Tibial nerve (tissue), 4 donors: ENCODE results near the gene BCS1L. TPM values are rescaled to one million over a fixed set of nuclear protein-coding genes. Genes with fewer than 3 reads are reported as not detected.

Experiments
- DNase-seq, 2 donors: peaks; one replicate each; pipeline ENCODE4 v3.0.0-alpha.2; 2019; ENCODE audit warnings: low spot score in 2 of 2
- H3K27ac ChIP-seq, 4 donors: fragments of 200-600 bp; sonication (generic) in 3 of 4; one replicate each; pipeline ENCODE4 v1.5.1; 2017 to 2019; ENCODE audit warnings: mild to moderate bottlenecking in 1 of 4
- H3K27me3 ChIP-seq, 2 donors: fragments of 200-600 bp; sonication (generic) in 1 of 2; one replicate each; pipeline versions ENCODE4 v1.5.1 to v1.6.0; 2017 to 2019
- H3K36me3 ChIP-seq, 3 donors: fragments of 200-600 bp; sonication (generic); one replicate each; pipeline ENCODE4 v1.5.1; 2018 to 2019
- H3K4me1 ChIP-seq, 4 donors: fragments of 200-600 bp; sonication (generic) in 3 of 4; one replicate each; pipeline ENCODE4 v1.5.1; 2017 to 2019
- H3K4me3 ChIP-seq, 4 donors: fragments of 200-600 bp; sonication (generic) in 3 of 4; one replicate each; pipeline ENCODE4 v1.5.1; 2017 to 2019; ENCODE audit warnings: mild to moderate bottlenecking in 1 of 4, moderate library complexity in 1 of 4
- H3K9me3 ChIP-seq, 4 donors: fragments of 200-600 bp; sonication (generic) in 3 of 4; one replicate each; pipeline ENCODE4 v1.5.1; 2017 to 2019
- CTCF ChIP-seq, 5 experiments: fragments of 200-600 bp in 3 of 5; fragments of 450-650 bp in 2 of 5; sonication (generic) in 3 of 5; IDR thresholded peaks; one replicate each; pipeline ENCODE4 v1.5.1; 2016 to 2019; ENCODE audit warnings: antibody characterized with exemption in 5 of 5, mild to moderate bottlenecking in 3 of 5, moderate library complexity in 2 of 5
- EP300 ChIP-seq, 2 donors: sonication (generic); formaldehyde crosslinking; IDR thresholded peaks; one replicate each; pipeline ENCODE4 v1.6.1; 2017; ENCODE audit warnings: antibody characterized with exemption in 2 of 2, mild to moderate bottlenecking in 1 of 2
- POLR2A ChIP-seq, 2 donors: fragments of 450-650 bp; IDR thresholded peaks; one replicate each; pipeline ENCODE4 v1.6.1; 2017; ENCODE audit warnings: antibody characterized with exemption in 2 of 2, mild to moderate bottlenecking in 2 of 2, moderate library complexity in 2 of 2
- WGBS, 2 donors: methylation state at CpG; one replicate each; pipeline ENCODE4 v1.1.5; 2018; 5-methylcytosine and 5-hydroxymethylcytosine counted together
- total RNA-seq, 4 donors: library from RNA; depleted of rRNA; stranded (reverse); fragments of >200 nt; gene quantifications; one replicate each; pipeline ENCODE4 v1.1.0, GENCODE V29; 2016

The BCS1L gene
- total RNA-seq, 4 donors from 2014 or later, result 28.2 to 45.2 (median 38.0) TPM

DNA sequence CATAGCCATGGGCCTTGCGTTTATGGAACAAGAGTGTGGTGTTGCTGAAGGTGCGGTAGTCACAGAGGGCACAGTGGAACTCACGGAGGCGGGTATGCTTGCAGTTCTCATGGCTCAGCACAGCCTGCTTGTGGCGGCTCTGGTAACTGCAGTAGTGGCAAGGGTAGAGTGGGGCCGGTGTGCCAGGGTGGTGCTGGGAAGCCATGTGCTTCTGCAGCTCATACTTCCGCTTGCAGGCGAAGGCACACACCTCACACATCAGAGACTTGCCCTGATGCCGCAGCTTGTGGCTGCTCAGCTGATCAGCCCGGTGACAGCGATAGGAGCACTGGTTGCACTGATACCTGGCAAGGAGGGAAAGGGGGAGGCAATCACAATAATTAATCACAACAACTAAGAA is 14.8 kb upstream of the BCS1L start:
- Histone ChIP-seq H3K4me1 (no peaks in the 10 kb centered on the region), H3K4me3 (no peak overlapping the region), H3K27me3 (no peaks in the 10 kb centered on the region), H3K27ac (no peak overlapping the region), H3K9me3 (no peaks in the 10 kb centered on the region), H3K36me3 (peaks cover 3 to 98% (median 40%) of the 10 kb centered on the region in 3 donors)
- 88 to 90% methylated on average over 11 of the region's 11 CpGs for WGBS, 2 donors
- DNase-seq, result no peak
- TF ChIP-seq EP300 (IDR thresholded peaks at IDR 0.05), result no peak
- TF ChIP-seq POLR2A (IDR thresholded peaks at IDR 0.05), result no peak
- no peak for TF ChIP-seq CTCF (IDR thresholded peaks at IDR 0.05)

GRCh38 chr2:218645126-218645525 is 14.4 kb upstream of the BCS1L start:
- WGBS, 2 donors, result 63 to 95% methylated on average over 1 of the region's 1 CpG
- H3K36me3 ChIP-seq, result peaks cover 3 to 98% (median 42%) of the 10 kb centered on the region in 3 donors
- H3K4me1 ChIP-seq, result no peaks in the 10 kb centered on the region
- H3K27ac ChIP-seq, result no peak overlapping the region
- no peaks in the 10 kb centered on the region for H3K9me3 ChIP-seq
- H3K27me3 ChIP-seq, result no peaks in the 10 kb centered on the region
- no peak for TF ChIP-seq CTCF (IDR thresholded peaks at IDR 0.05)
- no peak for TF ChIP-seq EP300 (IDR thresholded peaks at IDR 0.05)
- no peak for TF ChIP-seq POLR2A (IDR thresholded peaks at IDR 0.05)
- no peak overlapping the region for H3K4me3 ChIP-seq
- DNase-seq, result no peak

- Histone ChIP-seq H3K27ac (no peak overlapping the region), H3K27me3 (no peaks in the 10 kb centered on the region), H3K4me1 (no peaks in the 10 kb centered on the region), H3K9me3 (no peaks in the 10 kb centered on the region), H3K36me3 (peaks cover 0 to 99% (median 41%) of the 10 kb centered on the region in 3 donors), H3K4me3 (no peak overlapping the region)
- 68 to 69% methylated on average over 9 of the region's 9 CpGs for WGBS, 2 donors
- peak; percentile 45 to 52 for DNase-seq
- TF ChIP-seq CTCF (IDR thresholded peaks at IDR 0.05) (peak; percentile 59 to 79 (median 64)), POLR2A (IDR thresholded peaks at IDR 0.05) (no peak)
These were observed 11.2 kb upstream of the BCS1L start for GRCh38 chr2:218648088-218648786.

- peaks cover 0 to 99% (median 40%) of the 10 kb centered on the region in 3 donors for H3K36me3 ChIP-seq
- 86 to 90% methylated on average over 11 of the region's 11 CpGs for WGBS, 2 donors
- H3K4me1 ChIP-seq, result no peaks in the 10 kb centered on the region
- no peak overlapping the region for H3K27ac ChIP-seq
- H3K9me3 ChIP-seq, result no peaks in the 10 kb centered on the region
- no peaks in the 10 kb centered on the region for H3K27me3 ChIP-seq
- TF ChIP-seq CTCF (IDR thresholded peaks at IDR 0.05) (no peak), EP300 (IDR thresholded peaks at IDR 0.05) (no peak), POLR2A (IDR thresholded peaks at IDR 0.05) (no peak)
- no peak for DNase-seq
- no peak overlapping the region for H3K4me3 ChIP-seq
These were observed 10.7 kb upstream of the BCS1L start for GRCh38 chr2:218648787-218649100.

DNA sequence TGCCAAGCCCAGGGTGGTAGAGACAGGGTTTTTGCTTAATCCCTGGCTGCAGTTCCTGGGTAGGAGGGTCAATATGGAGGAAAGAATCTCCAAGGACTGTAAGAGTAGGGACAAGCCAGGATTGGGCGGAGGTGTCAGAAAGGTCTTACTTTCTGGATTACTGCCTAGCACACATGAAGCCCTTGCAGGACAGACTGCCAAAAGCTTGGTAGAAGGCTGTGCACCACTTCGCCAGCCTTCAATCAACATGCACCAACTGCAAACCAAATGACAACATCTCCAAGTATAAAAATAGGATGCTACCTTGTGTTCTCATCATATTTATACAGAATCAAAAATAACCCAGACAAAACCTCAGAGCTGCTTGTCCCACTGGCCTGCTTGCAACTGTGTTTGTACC is 3.7 kb upstream of the BCS1L start:
- Histone ChIP-seq H3K36me3 (peaks cover 0 to 69% (median 25%) of the 10 kb centered on the region in 3 donors), H3K9me3 (no peaks in the 10 kb centered on the region), H3K27me3 (no peaks in the 10 kb centered on the region), H3K4me3 (no peak overlapping the region), H3K4me1 (peaks cover 0 to 36% (median 12%) of the 10 kb centered on the region in 4 donors), H3K27ac (no peak overlapping the region)
- 89 to 91% methylated on average over 2 of the region's 2 CpGs for WGBS, 2 donors
- TF ChIP-seq POLR2A (IDR thresholded peaks at IDR 0.05) (no peak), EP300 (IDR thresholded peaks at IDR 0.05) (no peak), CTCF (IDR thresholded peaks at IDR 0.05) (no peak)
- DNase-seq, result no peak
